SK-N-SH (cell line): ENCODE data around the gene HAGH.

Experiments used
- NFIC ChIP-seq: IDR thresholded peaks from 2 replicates; pipeline ENCODE4 v1.4.0; 2012; ENCODE audit warnings: borderline replicate concordance
- RAD21 ChIP-seq: IDR thresholded peaks from 2 replicates; pipeline ENCODE4 v1.6.1; 2012; ENCODE audit warnings: mild to moderate bottlenecking, low read length
- RCOR1 ChIP-seq: fragments of 150-350 bp; IDR thresholded peaks from 2 replicates; pipeline ENCODE4 v1.6.1; 2017; ENCODE audit warnings: antibody characterized with exemption, low read length
- TF ChIP-seq, protein P1 (sequence below): IDR thresholded peaks from 2 replicates; pipeline ENCODE4 v1.6.1; 2012; ENCODE audit warnings: mild to moderate bottlenecking, low read depth, low read length, moderate library complexity

DNA sequence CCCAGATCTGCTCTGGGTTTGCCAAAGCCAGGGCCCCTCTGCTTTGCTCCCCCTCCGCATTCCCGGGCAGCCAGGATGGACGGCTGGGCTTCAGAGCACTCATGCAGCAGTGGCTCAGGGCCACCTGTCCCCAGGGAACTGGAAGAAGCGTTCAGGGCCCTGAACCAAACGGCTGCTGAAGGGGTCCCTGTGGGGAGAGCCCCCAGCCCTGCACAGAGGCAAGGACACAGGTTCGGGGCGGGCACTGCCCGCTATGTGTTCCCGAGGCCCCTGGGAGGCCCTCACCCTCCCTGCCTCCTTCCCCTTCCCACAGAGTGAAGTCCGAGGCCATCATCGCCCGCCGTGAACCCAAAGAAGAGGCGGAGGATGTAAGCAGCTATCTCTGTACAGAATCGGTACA lies 65.7 kb downstream of the HAGH start:
- TF ChIP-seq RAD21 (no peak), NFIC (no peak), RCOR1 (no peak)
- TF ChIP-seq, protein P1, sequence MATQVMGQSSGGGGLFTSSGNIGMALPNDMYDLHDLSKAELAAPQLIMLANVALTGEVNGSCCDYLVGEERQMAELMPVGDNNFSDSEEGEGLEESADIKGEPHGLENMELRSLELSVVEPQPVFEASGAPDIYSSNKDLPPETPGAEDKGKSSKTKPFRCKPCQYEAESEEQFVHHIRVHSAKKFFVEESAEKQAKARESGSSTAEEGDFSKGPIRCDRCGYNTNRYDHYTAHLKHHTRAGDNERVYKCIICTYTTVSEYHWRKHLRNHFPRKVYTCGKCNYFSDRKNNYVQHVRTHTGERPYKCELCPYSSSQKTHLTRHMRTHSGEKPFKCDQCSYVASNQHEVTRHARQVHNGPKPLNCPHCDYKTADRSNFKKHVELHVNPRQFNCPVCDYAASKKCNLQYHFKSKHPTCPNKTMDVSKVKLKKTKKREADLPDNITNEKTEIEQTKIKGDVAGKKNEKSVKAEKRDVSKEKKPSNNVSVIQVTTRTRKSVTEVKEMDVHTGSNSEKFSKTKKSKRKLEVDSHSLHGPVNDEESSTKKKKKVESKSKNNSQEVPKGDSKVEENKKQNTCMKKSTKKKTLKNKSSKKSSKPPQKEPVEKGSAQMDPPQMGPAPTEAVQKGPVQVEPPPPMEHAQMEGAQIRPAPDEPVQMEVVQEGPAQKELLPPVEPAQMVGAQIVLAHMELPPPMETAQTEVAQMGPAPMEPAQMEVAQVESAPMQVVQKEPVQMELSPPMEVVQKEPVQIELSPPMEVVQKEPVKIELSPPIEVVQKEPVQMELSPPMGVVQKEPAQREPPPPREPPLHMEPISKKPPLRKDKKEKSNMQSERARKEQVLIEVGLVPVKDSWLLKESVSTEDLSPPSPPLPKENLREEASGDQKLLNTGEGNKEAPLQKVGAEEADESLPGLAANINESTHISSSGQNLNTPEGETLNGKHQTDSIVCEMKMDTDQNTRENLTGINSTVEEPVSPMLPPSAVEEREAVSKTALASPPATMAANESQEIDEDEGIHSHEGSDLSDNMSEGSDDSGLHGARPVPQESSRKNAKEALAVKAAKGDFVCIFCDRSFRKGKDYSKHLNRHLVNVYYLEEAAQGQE = no peak
